Keratinocyte (primary cell): Measurements from ENCODE around the gene TTC9. TPM values are rescaled to one million over a fixed set of nuclear protein-coding genes. Genes with fewer than 3 reads are reported as not detected.

Experiments
- DNase-seq: peaks from one replicate; pipeline ENCODE4 v3.0.0-alpha.2; 2011; ENCODE audit warnings: low read depth, missing footprints, low spot score
- FAIRE-seq: peaks from 2 replicates; lab custom pipeline; 2011; peaks lifted over from hg19 to GRCh38; lab: Jason Lieb, UNC
- H2AFZ ChIP-seq: 2 replicates; pipeline ENCODE4 v1.6.0; 2012; ENCODE audit warnings: low read length, control low read depth, inconsistent platforms; ENCODE audit not compliant: control insufficient read depth
- H3K27ac ChIP-seq: 2 replicates; pipeline ENCODE4 v1.5.1; 2011; ENCODE audit warnings: low read length; ENCODE audit not compliant: control insufficient read depth, insufficient read depth
- H3K27me3 ChIP-seq: 3 replicates; pipeline ENCODE4 v1.6.0; 2011; ENCODE audit warnings: low read length; ENCODE audit not compliant: control insufficient read depth, insufficient read depth; ENCODE audit errors: extremely low read depth
- H3K36me3 ChIP-seq, 2 experiments: 2 replicates in 1 of 2; 3 replicates in 1 of 2; pipeline ENCODE4 v1.5.1; 2011; ENCODE audit warnings: low read length in 2 of 2, mild to moderate bottlenecking in 1 of 2; ENCODE audit not compliant: control insufficient read depth in 2 of 2, insufficient read depth in 2 of 2; ENCODE audit errors: extremely low read depth in 1 of 2
- H3K4me1 ChIP-seq: 3 replicates; pipeline ENCODE4 v1.5.1; 2011; ENCODE audit warnings: low read length; ENCODE audit not compliant: control insufficient read depth, insufficient read depth; ENCODE audit errors: extremely low read depth
- H3K4me2 ChIP-seq: 3 replicates; pipeline ENCODE4 v1.6.0; 2011; ENCODE audit warnings: low read depth, low read length; ENCODE audit not compliant: control insufficient read depth, insufficient read depth; ENCODE audit errors: extremely low read depth
- H3K4me3 ChIP-seq, 3 experiments: fragments of 200-600 bp in 1 of 3; sonication (generic) in 1 of 3; 2 replicates in 2 of 3; 3 replicates in 1 of 3; pipeline ENCODE4 v1.5.1; 2011 to 2016; ENCODE audit warnings: low read length in 3 of 3, mild to moderate bottlenecking in 3 of 3, control low read depth in 2 of 3, inconsistent platforms in 1 of 3, low read depth in 1 of 3, mixed read lengths in 1 of 3, mixed run types in 1 of 3, moderate library complexity in 1 of 3; ENCODE audit not compliant: control insufficient read depth in 2 of 3, insufficient read depth in 2 of 3; ENCODE audit errors: extremely low read depth in 1 of 3
- H3K79me2 ChIP-seq: 2 replicates; pipeline ENCODE4 v1.6.0; 2012; ENCODE audit warnings: low read length; ENCODE audit not compliant: control insufficient read depth, insufficient read depth
- H3K9ac ChIP-seq: 3 replicates; pipeline ENCODE4 v1.6.0; 2011; ENCODE audit warnings: low read length; ENCODE audit not compliant: control insufficient read depth, insufficient read depth; ENCODE audit errors: extremely low read depth
- H3K9me1 ChIP-seq: 3 replicates; pipeline ENCODE4 v1.6.0; 2011; ENCODE audit warnings: low read length; ENCODE audit not compliant: control insufficient read depth, insufficient read depth; ENCODE audit errors: extremely low read depth
- H3K9me3 ChIP-seq: 2 replicates; pipeline ENCODE4 v1.5.1; 2012; ENCODE audit warnings: low read depth, low read length; ENCODE audit not compliant: control insufficient read depth
- H4K20me1 ChIP-seq: 3 replicates; pipeline ENCODE4 v1.6.0; 2011; ENCODE audit warnings: low read length; ENCODE audit not compliant: control insufficient read depth, insufficient read depth; ENCODE audit errors: extremely low read depth
- CTCF ChIP-seq, 3 experiments: IDR thresholded peaks in 1 of 3; conservative IDR thresholded peaks in 1 of 3; optimal IDR thresholded peaks in 1 of 3; 2 replicates in 2 of 3; 3 replicates in 1 of 3; pipeline versions ENCODE3 to v1.5.1; 2011; ENCODE audit warnings: low read length in 3 of 3, mild to moderate bottlenecking in 3 of 3, moderate library complexity in 2 of 3, control low read depth in 1 of 3, inconsistent platforms in 1 of 3; ENCODE audit not compliant: insufficient read depth in 2 of 3; ENCODE audit errors: extremely low read depth in 1 of 3
- EZH2 ChIP-seq: IDR thresholded peaks from one replicate; pipeline ENCODE4 v1.6.1; 2012; ENCODE audit warnings: inconsistent platforms, mild to moderate bottlenecking, low read length, moderate library complexity
- dilution Hi-C: fragments of 300-500 bp; cut with MboI; formaldehyde crosslinking; loops from one replicate; pipeline ENCODE4 v1.7.0; 2020; ENCODE audit warnings: low sequenced_read_pairs; ENCODE audit not compliant: extremely low pct_ligation_motif_present
- polyA minus RNA-seq, 3 experiments: library from RNA; depleted of rRNA, polyadenylated mRNA; stranded (reverse); fragments of >200 nt; gene quantifications; 1 replicate in 1 of 3; 2 replicates in 1 of 3; 3 replicates in 1 of 3; pipeline ENCODE4 v1.2.3, GENCODE V29; 2011
- polyA plus RNA-seq, 5 experiments: library from polyadenylated mRNA; depleted of rRNA in 3 of 5; stranded (reverse) in 3 of 5; stranded (forward) in 1 of 5; unstranded in 1 of 5; fragments of >200 nt; gene quantifications; 1 replicate in 1 of 5; 2 replicates in 3 of 5; 3 replicates in 1 of 5; pipeline versions ENCODE4 v1.2.1 to v1.2.3, GENCODE V29; 2011 to 2012; ENCODE audit warnings: missing spikeins in 2 of 5, low read depth in 1 of 5, low replicate concordance in 1 of 5

The TTC9 gene
- polyA plus RNA-seq (0.50 to 0.85 TPM (median 0.59 TPM) in 3 replicates), polyA minus RNA-seq (0.43 to 0.98 TPM (median 0.58 TPM) in 3 replicates)
- polyA plus RNA-seq (2011; ENCODE audit: low read depth) = 1.9 TPM
- polyA plus RNA-seq (2011; cell fraction: cytosol; rRNA removed) = 0.90 and 1.4 TPM in 2 replicates
- polyA plus RNA-seq (2011; cell fraction: nucleus; rRNA removed) = 0.71 and 1.0 TPM in 2 replicates
- polyA plus RNA-seq (2012; ENCODE audit: low replicate concordance) = 0.69 and 2.9 TPM in 2 replicates
- polyA minus RNA-seq (2011; cell fraction: cytosol; rRNA and poly(A)+ RNA removed) = 0.38 TPM
- 0.54 and 0.74 TPM in 2 replicates for polyA minus RNA-seq (2011; cell fraction: nucleus; rRNA and poly(A)+ RNA removed)

- Histone ChIP-seq H3K9me3 (no peaks in the 10 kb centered on the region), H3K27me3 (peaks cover 29% of the 10 kb centered on the region), H3K4me2 (peak within 1 kb of the TSS; percentile 63), H3K4me1 (peaks cover 14% of the 10 kb centered on the region), H3K4me3 (peak within 1 kb of the TSS; percentile 57 to 73 (median 70)), H3K9ac (peak within 1 kb of the TSS; percentile 15), H3K79me2 (no peaks in the 10 kb centered on the region), H3K36me3 (no peaks in the 10 kb centered on the region), H4K20me1 (no peaks in the 10 kb centered on the region), H3K9me1 (no peaks in the 10 kb centered on the region), H3K27ac (no peak within 1 kb of the TSS), H2AFZ (peak within 1 kb of the TSS; percentile 74)
- no peak for TF ChIP-seq EZH2
- no peak for TF ChIP-seq CTCF (optimal IDR thresholded peaks at IDR 0.05 in 1 of 3, IDR thresholded peaks at IDR 0.05 in 1 of 3, conservative IDR thresholded peaks at IDR 0.05 in 1 of 3; ENCODE audit: extremely low read depth in 1 of 3, insufficient read depth in 2 of 3, low read length in 3 of 3)
- no peak for DNase-seq
- dilution Hi-C loops = no loop called here
- FAIRE-seq = no peak
Observed at GRCh38 chr14:70641548-70642302, at the start of gene TTC9. TSS of gene TTC9 (plus strand) at chr14:70641916. CDS start at chr14:70642130, 214 bp downstream.

DNA sequence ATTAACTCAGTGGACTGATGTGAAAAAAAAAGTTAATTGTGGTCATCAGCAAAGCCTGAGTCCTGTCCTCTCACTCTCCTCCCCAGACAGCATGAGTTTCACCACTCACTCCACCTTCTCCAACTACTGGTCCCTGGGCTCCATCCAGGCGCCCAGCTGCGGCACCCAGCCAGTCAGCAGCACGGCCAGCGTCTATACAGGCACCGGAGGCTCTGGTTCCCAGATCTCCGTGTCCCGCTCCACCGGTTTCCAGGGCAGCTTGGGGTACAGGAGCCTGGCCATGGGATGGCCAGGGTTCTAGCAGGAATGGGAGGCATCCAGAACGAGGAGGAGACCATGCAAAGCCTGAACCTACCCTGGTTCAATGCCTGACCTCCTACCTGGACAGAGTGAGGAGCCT, 47.3 kb upstream of the TTC9 start:
- Histone ChIP-seq H3K36me3 (peaks cover 24 to 27% of the 10 kb centered on the region in 2 experiments), H3K9me3 (no peaks in the 10 kb centered on the region), H3K79me2 (peaks cover 49% of the 10 kb centered on the region), H3K9ac (no peak overlapping the region), H4K20me1 (no peaks in the 10 kb centered on the region), H3K4me2 (no peak overlapping the region), H3K27me3 (no peaks in the 10 kb centered on the region), H3K27ac (no peak overlapping the region), H3K4me1 (peaks cover 7% of the 10 kb centered on the region), H3K4me3 (no peak overlapping the region), H3K9me1 (no peaks in the 10 kb centered on the region), H2AFZ (no peak overlapping the region)
- TF ChIP-seq EZH2 (no peak), CTCF (optimal IDR thresholded peaks at IDR 0.05 in 1 of 3, IDR thresholded peaks at IDR 0.05 in 1 of 3, conservative IDR thresholded peaks at IDR 0.05 in 1 of 3; ENCODE audit: extremely low read depth in 1 of 3, insufficient read depth in 2 of 3, low read length in 3 of 3) (no peak)
- dilution Hi-C loops = no loop called here
- FAIRE-seq = no peak
- DNase-seq = no peak
